SIG-M5 (cell line): ENCODE results near the gene RWDD3.

ENCODE experiments used
- DNase-seq: peaks from one replicate; lab custom pipeline; 2025; lab: John Stamatoyannopoulos, UW

RWDD3 gene

GRCh38 chr1:95230256-95230655, 3.8 kb upstream of the RWDD3 start:
- DNase-seq = no peak

GRCh38 chr1:95230768-95231191, 3.2 kb upstream of the RWDD3 start:
- no peak for DNase-seq

- no peak for DNase-seq
Measured at GRCh38 chr1:95232646-95233318, 1.2 kb upstream of the RWDD3 start.

GRCh38 chr1:95233319-95233736, 682 bp upstream of the RWDD3 start:
- no peak for DNase-seq

- no peak for DNase-seq
Measured at GRCh38 chr1:95236784-95237575, 3.0 kb downstream of the RWDD3 start.

GRCh38 chr1:95237981-95238703, 4.1 kb downstream of the RWDD3 start:
- no peak for DNase-seq

GRCh38 chr1:95245029-95245428, 11.0 kb downstream of the RWDD3 start:
- no peak for DNase-seq

- DNase-seq = no peak
Measured at GRCh38 chr1:95246511-95246910, 12.5 kb downstream of the RWDD3 start.

GRCh38 chr1:95247607-95248006, 13.6 kb downstream of the RWDD3 start:
- DNase-seq = no peak

- DNase-seq = no peak
Measured at GRCh38 chr1:95249916-95250315, 15.9 kb downstream of the RWDD3 start.

GRCh38 chr1:95252422-95252821, 18.4 kb downstream of the RWDD3 start:
- no peak for DNase-seq

GRCh38 chr1:95254959-95255358, 20.9 kb downstream of the RWDD3 start:
- DNase-seq = no peak

GRCh38 chr1:95255826-95256225, 21.8 kb downstream of the RWDD3 start:
- no peak for DNase-seq

GRCh38 chr1:95257758-95258157, 23.7 kb downstream of the RWDD3 start:
- no peak for DNase-seq

GRCh38 chr1:95259245-95259644, 25.2 kb downstream of the RWDD3 start:
- DNase-seq = no peak

GRCh38 chr1:95262913-95263312, 28.9 kb downstream of the RWDD3 start:
- no peak for DNase-seq

- no peak for DNase-seq
Measured at GRCh38 chr1:95263450-95263849, 29.4 kb downstream of the RWDD3 start.

- DNase-seq = no peak
Measured at GRCh38 chr1:95265106-95265505, 31.1 kb downstream of the RWDD3 start.

- DNase-seq = no peak
Measured at GRCh38 chr1:95276429-95276828, 42.4 kb downstream of the RWDD3 start.

GRCh38 chr1:95278173-95279006, 44.4 kb downstream of the RWDD3 start:
- DNase-seq = no peak

- DNase-seq = no peak
Measured at GRCh38 chr1:95281781-95282517, 47.9 kb downstream of the RWDD3 start.
